Measurements from ENCODE around the gene ARHGEF25. TPM values are rescaled to one million over a fixed set of nuclear protein-coding genes. Genes with fewer than 3 reads are reported as not detected.
A peak's percentile ranks its signal among the peaks of the same experiment; 100 is the strongest.
"Not testable (repeated sequence)": the region's sequence is repeated elsewhere in the genome, so short reads cannot be mapped to it uniquely, and the experiment has no call there.

The ARHGEF25 gene
- total RNA-seq, 1 donor from 2014 or later, result 0.60 TPM

DNA sequence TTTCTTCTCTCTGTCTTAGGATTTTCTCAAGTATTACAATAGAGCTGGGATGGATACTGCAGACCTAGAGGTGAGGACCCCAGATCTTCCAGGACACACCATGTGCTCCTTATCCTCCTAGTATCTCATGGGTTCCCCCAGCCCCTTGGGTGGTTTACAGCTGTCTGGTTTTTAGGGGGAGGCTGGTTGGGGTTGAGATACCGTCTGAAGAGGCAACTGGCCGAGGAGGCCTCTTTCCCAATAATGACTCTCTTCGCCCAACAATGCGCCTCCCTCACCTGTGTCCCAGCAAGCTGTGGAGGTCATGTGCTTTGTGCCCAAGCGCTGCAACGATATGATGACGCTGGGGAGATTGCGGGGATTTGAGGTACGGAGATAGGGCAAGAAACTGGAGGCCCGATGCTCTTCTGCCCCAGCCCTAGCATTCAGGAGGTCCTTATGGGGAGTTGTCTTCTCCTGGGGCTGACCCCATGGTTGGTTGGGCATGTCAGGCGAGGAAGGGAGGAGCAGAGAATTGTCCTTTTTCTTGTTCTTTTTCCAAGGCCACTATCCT is 3.8 kb downstream of the ARHGEF25 start:
- no peak for DNase-seq (ENCODE audit: low spot score)
- Mint-ChIP-seq H3K4me1 (ENCODE audit: low read depth) (peaks cover 12% of the 10 kb centered on the region), H3K9me3 (no peaks in the 10 kb centered on the region), H3K4me3 (no peak overlapping the region), H3K27ac (no peak overlapping the region), H3K27me3 (ENCODE audit: insufficient read depth) (peaks cover 73% of the 10 kb centered on the region), H3K36me3 (ENCODE audit: low read depth) (no peaks in the 10 kb centered on the region)
- intact Hi-C loops (cut with micrococcal nuclease), result loop anchor here (5.0 kb wide), 2 partner anchors 63 to 127 kb away; partner anchors contain the start of gene KIF5A

DNA sequence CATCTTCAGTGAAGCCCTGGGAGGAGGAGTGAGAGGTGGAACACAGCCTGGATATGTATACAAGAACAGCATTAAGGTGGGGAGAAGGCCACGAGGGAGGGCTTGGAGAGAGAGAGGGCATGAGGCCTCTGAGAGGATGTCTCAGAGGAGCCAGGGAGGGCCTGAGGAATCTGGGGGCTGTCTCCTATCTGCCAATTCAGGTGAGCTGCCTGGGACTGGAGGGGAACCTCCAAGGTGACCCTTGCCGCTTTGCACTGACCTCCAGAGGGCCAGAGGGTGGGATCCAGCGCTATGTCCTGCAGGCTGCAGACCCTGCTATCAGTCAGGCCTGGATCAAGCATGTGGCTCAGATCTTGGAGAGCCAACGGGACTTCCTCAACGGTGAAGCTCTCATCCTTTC is 4.4 kb downstream of the ARHGEF25 start:
- DNase-seq (ENCODE audit: low spot score), result no peak
- Mint-ChIP-seq H3K4me3 (no peak overlapping the region), H3K4me1 (ENCODE audit: low read depth) (peaks cover 10% of the 10 kb centered on the region), H3K36me3 (ENCODE audit: low read depth) (no peaks in the 10 kb centered on the region), H3K27me3 (ENCODE audit: insufficient read depth) (peaks cover 75% of the 10 kb centered on the region), H3K27ac (no peak overlapping the region), H3K9me3 (no peaks in the 10 kb centered on the region)
- intact Hi-C loops (cut with micrococcal nuclease), result no loop called here

DNA sequence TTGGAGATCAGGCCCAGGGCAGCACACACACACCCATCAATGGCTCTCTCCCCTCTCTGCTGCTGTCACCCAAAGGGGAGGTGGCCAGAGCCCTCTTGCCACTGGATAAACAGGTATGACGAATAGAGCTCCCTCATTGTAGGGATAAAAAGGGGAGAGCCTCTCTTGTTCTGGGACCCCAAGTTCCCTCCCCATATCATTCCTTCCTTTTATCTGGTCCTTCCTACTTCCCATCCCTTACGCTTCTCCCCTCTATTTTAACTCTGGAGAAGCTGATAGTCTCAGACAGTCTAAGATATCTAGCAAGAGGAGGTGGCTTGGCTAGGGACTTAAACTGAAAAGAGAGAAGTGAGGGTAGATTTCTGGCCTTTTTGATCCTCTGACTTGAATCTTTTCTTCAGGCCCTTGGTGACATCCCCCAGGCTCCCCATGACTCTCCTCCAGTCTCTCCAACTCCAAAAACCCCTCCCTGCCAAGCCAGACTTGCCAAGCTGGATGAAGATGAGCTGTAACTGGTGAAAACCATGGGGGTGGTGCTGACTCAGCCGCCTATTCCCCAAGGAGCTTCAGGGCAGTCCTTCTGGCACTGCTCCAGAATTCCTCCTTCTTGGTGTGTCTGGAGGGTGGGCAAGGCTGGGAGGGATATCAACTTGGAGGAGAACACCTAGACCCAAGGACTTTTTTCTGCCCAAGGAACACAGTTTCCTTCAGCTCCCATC is 5.3 kb downstream of the ARHGEF25 start:
- peaks cover 17% of the 10 kb centered on the region for H3K4me1 Mint-ChIP-seq (ENCODE audit: low read depth)
- intact Hi-C loops (cut with micrococcal nuclease), result no loop called here
- no peaks in the 10 kb centered on the region for H3K36me3 Mint-ChIP-seq (ENCODE audit: low read depth)
- no peak for DNase-seq (ENCODE audit: low spot score)
- peaks cover 80% of the 10 kb centered on the region for H3K27me3 Mint-ChIP-seq (ENCODE audit: insufficient read depth)
- no peak overlapping the region for H3K27ac Mint-ChIP-seq
- no peak overlapping the region for H3K4me3 Mint-ChIP-seq
- H3K9me3 Mint-ChIP-seq, result no peaks in the 10 kb centered on the region

- intact Hi-C loops (cut with micrococcal nuclease), result loop anchor here (2.0 kb wide), 1 partner anchor 75 kb away; no protein-coding TSS in a partner anchor
- no peak overlapping the region for H3K4me3 Mint-ChIP-seq
- H3K36me3 Mint-ChIP-seq (ENCODE audit: low read depth), result no peaks in the 10 kb centered on the region
- peaks cover 23% of the 10 kb centered on the region for H3K4me1 Mint-ChIP-seq (ENCODE audit: low read depth)
- H3K9me3 Mint-ChIP-seq, result no peaks in the 10 kb centered on the region
- peaks cover 81% of the 10 kb centered on the region for H3K27me3 Mint-ChIP-seq (ENCODE audit: insufficient read depth)
- no peak overlapping the region for H3K27ac Mint-ChIP-seq
- no peak for DNase-seq (ENCODE audit: low spot score)
Observed at GRCh38 chr12:57617942-57618341, 6.7 kb downstream of the ARHGEF25 start.

DNA sequence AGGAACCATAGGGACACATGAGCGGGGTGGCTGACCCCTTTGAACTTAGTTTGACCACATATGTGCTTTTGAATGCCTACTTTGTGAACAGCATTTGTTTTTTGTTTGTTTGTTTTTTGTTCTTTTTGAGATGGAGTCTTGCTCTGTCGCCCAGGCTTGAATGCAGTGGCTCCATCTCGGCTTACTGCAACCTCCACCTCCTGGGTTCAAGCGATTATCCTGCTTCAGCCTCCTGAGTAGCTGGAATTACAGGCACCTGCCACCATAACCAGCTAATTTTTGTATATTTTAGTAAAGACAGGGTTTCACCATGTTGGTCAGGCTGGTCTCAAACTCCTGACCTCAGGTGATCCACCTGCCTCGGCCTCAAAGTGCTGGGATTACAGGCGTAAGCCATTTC is 7.2 kb downstream of the ARHGEF25 start:
- not testable (repeated sequence) for H3K27ac Mint-ChIP-seq; H3K9me3 Mint-ChIP-seq; DNase-seq (ENCODE audit: low spot score); H3K4me3 Mint-ChIP-seq; H3K36me3 Mint-ChIP-seq (ENCODE audit: low read depth)
- intact Hi-C loops (cut with micrococcal nuclease), result loop anchor here (2.0 kb wide), 1 partner anchor 74 kb away; no protein-coding TSS in a partner anchor
- peaks cover 23% of the 10 kb centered on the region for H3K4me1 Mint-ChIP-seq (ENCODE audit: low read depth)
- peaks cover 84% of the 10 kb centered on the region for H3K27me3 Mint-ChIP-seq (ENCODE audit: insufficient read depth)

DNA sequence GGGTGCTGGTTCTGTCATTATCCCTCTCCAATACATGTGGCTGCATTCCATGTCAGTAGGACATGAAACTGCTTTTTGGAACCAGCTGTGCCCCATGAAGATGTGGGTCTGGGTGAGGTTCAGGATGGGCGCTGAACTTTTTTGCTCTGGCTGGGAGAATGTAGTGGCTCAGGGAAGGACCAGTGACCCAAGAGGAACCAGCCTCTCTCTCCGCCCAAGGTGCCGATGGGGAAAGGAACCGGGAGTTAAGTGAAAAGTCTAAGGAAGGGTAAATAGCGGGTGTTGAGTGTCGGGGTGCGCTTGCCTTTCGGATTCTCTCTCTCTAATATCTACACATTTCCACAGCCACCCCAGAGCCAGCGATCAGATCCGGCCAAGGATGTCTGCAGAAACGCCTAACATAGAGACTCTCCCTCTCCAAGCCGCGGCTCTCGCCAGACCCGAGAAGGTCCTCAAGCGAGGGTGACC is 7.8 kb downstream of the ARHGEF25 start:
- H3K9me3 Mint-ChIP-seq, result no peaks in the 10 kb centered on the region
- H3K27me3 Mint-ChIP-seq (ENCODE audit: insufficient read depth), result peaks cover 85% of the 10 kb centered on the region
- intact Hi-C loops (cut with micrococcal nuclease), result loop anchor here (2.0 kb wide), 1 partner anchor 74 kb away; no protein-coding TSS in a partner anchor
- H3K4me3 Mint-ChIP-seq, result peak overlapping the region; percentile 54
- no peak for DNase-seq (ENCODE audit: low spot score)
- peaks cover 23% of the 10 kb centered on the region for H3K4me1 Mint-ChIP-seq (ENCODE audit: low read depth)
- no peak overlapping the region for H3K27ac Mint-ChIP-seq
- no peaks in the 10 kb centered on the region for H3K36me3 Mint-ChIP-seq (ENCODE audit: low read depth)

GRCh38 chr12:57619434-57620244 is 8.4 kb downstream of the ARHGEF25 start:
- H3K4me1 Mint-ChIP-seq (ENCODE audit: low read depth), result peaks cover 23% of the 10 kb centered on the region
- H3K36me3 Mint-ChIP-seq (ENCODE audit: low read depth), result no peaks in the 10 kb centered on the region
- H3K4me3 Mint-ChIP-seq, result peak overlapping the region; percentile 54
- H3K9me3 Mint-ChIP-seq, result no peaks in the 10 kb centered on the region
- peaks cover 84% of the 10 kb centered on the region for H3K27me3 Mint-ChIP-seq (ENCODE audit: insufficient read depth)
- no peak for DNase-seq (ENCODE audit: low spot score)
- intact Hi-C loops (cut with micrococcal nuclease), result loop anchor here (2.0 to 10.0 kb wide), 3 partner anchors 29 to 375 kb away; partner anchors contain the start of gene PIP4K2C
- no peak overlapping the region for H3K27ac Mint-ChIP-seq

DNA sequence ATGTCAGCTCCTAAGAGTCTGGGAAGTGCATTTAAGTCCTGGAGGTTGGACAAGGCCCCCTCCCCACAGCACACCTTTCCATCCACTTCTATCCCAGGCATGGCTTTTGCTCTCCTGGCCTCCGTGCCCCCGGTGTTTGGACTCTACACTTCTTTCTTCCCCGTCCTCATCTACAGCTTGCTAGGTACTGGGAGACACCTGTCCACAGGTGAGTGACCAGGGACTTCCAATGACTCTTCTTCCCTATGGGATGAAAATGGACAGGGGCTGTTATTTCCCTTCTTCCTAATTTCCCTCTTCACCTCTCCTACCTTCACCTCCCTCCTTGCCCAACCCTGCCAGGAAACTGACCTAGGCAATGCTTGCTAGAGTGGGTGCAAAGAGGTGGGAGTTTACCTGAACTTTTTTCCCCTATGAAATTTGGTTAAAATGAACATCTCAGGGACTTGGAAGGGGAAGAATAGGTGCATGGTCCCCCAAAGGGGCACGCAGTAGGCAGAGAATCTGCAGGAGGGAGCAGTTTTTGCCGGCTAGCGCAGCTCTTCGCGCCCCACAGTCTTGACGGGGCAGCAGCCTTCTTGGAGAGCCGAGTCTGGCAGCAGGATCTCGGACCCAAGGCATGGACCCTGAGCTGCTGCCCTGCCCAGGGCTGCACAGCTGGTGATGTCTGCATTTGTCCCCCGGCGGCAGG is 9.2 kb downstream of the ARHGEF25 start:
- DNase-seq (ENCODE audit: low spot score), result no peak
- H3K9me3 Mint-ChIP-seq, result no peaks in the 10 kb centered on the region
- peaks cover 84% of the 10 kb centered on the region for H3K27me3 Mint-ChIP-seq (ENCODE audit: insufficient read depth)
- peak overlapping the region; percentile 71 for H3K27ac Mint-ChIP-seq
- H3K36me3 Mint-ChIP-seq (ENCODE audit: low read depth), result no peaks in the 10 kb centered on the region
- H3K4me1 Mint-ChIP-seq (ENCODE audit: low read depth), result peaks cover 23% of the 10 kb centered on the region
- peak overlapping the region; percentile 80 for H3K4me3 Mint-ChIP-seq
- intact Hi-C loops (cut with micrococcal nuclease), result loop anchor here (2.0 to 10.0 kb wide), 2 partner anchors 30 to 376 kb away; partner anchors contain the start of gene PIP4K2C

DNA sequence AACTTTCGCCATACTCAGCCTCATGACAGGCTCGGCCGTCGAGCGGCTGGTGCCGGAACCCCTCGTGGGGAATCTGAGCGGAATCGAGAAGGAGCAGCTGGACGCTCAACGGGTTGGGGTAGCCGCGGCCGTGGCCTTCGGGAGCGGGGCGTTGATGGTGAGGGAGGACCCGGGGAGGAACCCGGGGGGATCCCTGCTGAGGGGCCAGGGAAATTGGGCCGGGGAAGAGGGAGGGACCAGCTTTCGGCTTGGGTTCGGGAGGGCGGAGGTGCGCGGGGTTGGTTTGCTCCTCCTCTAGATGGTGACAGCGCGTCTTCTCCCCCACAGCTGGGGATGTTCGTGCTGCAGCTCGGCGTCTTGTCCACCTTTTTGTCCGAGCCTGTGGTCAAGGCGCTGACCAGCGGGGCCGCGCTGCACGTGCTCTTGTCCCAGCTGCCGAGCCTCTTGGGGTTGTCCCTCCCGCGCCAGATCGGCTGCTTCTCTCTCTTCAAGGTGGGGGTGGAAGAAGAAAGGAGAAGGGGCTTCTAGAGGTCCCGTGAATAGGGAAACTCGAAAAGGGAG is 9.8 kb downstream of the ARHGEF25 start:
- intact Hi-C loops (cut with micrococcal nuclease), result loop anchor here (1.0 to 10.0 kb wide), 6 partner anchors 8 to 376 kb away; partner anchors contain the start of genes ARHGEF25, GLI1 and PIP4K2C
- H3K9me3 Mint-ChIP-seq, result no peaks in the 10 kb centered on the region
- peaks cover 23% of the 10 kb centered on the region for H3K4me1 Mint-ChIP-seq (ENCODE audit: low read depth)
- H3K27ac Mint-ChIP-seq, result peak overlapping the region; percentile 71
- H3K27me3 Mint-ChIP-seq (ENCODE audit: insufficient read depth), result peaks cover 89% of the 10 kb centered on the region
- DNase-seq (ENCODE audit: low spot score), result no peak
- H3K4me3 Mint-ChIP-seq, result peak overlapping the region; percentile 80
- H3K36me3 Mint-ChIP-seq (ENCODE audit: low read depth), result no peaks in the 10 kb centered on the region

DNA sequence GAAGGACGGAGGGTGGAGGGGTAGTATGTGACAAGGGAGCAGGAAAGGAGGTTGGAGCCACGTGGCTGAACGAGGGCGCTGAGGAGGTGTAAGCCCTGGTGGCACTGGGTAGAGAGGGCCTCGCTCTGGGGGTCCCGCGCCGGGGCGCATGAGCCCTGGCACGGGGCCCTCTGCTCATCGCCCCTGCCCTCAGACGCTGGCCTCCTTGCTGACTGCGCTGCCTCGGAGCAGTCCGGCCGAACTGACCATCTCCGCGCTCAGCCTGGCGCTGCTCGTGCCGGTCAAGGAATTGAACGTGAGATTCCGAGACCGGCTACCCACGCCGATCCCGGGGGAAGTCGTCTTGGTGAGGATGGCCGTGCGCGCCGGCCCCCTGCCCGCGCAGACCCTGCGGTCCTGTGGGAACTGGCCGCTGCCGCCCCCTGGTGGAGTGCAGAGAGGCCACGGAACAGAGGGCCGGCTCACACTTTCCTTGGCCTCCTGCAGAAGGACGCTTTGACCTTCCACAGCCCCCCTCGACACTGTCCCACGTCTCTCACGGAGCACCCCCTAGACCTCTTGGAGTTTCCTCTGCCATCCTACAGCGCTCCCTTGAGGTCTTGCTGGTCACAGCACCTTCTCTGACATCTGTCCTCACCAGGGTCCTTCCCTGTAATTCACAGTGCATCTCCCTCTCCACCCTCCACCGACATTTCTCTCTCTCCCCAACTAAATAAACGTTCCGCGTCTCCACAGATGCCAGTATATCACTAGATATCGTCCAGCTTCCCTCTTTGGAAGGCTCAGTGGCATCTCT is 10.5 kb downstream of the ARHGEF25 start:
- H3K36me3 Mint-ChIP-seq (ENCODE audit: low read depth), result no peaks in the 10 kb centered on the region

More for the DNA sequence above, 10.5 kb downstream of the ARHGEF25 start:
- intact Hi-C loops (cut with micrococcal nuclease), result loop anchor here (1.0 to 10.0 kb wide), 7 partner anchors 8 to 377 kb away; partner anchors contain the start of genes ARHGEF25, B4GALNT1, GLI1 and PIP4K2C
- Mint-ChIP-seq H3K27me3 (ENCODE audit: insufficient read depth) (peaks cover 91% of the 10 kb centered on the region), H3K27ac (no peak overlapping the region), H3K9me3 (no peaks in the 10 kb centered on the region), H3K4me1 (ENCODE audit: low read depth) (peaks cover 23% of the 10 kb centered on the region), H3K4me3 (peak overlapping the region; percentile 80)
- peak; percentile 48 for DNase-seq (ENCODE audit: low spot score)

All from activated T-helper 1 cell treated with anti-CD3 and anti-CD28 coated beads, Interleukin-12 subunit alpha, Interleukin-12 subunit beta, Interleukin-2, Interleukin-4 antibody, amounts not matched to agents 30 ng/mL and 10 ng/mL and 1 ng/mL, durations not matched to agents 14 hours and 24 hours and 36 hours (primary cell).